GM18526 (cell line): ENCODE data around the gene SETSIP.

Experiments
- POLR2A ChIP-seq: IDR thresholded peaks from 3 replicates; pipeline ENCODE4 v1.6.1; 2011; ENCODE audit not compliant: insufficient read length; ENCODE audit errors: extremely low read depth

The SETSIP gene

GRCh38 chr1:92076363-92076762 is 1.2 kb upstream of the SETSIP start:
- no peak for TF ChIP-seq POLR2A

- TF ChIP-seq POLR2A = no peak
These were observed 4.3 kb downstream of the SETSIP start for GRCh38 chr1:92070892-92071291.

GRCh38 chr1:92066321-92066720 is 8.9 kb downstream of the SETSIP start:
- no peak for TF ChIP-seq POLR2A

- no peak for TF ChIP-seq POLR2A
These were observed 10.2 kb downstream of the SETSIP start for GRCh38 chr1:92065042-92065441.

- no peak for TF ChIP-seq POLR2A
These were observed 23.3 kb downstream of the SETSIP start for GRCh38 chr1:92051948-92052347.

GRCh38 chr1:92045766-92046495 is 29.3 kb downstream of the SETSIP start:
- TF ChIP-seq POLR2A = no peak

- TF ChIP-seq POLR2A = no peak
These were observed 31.6 kb downstream of the SETSIP start for GRCh38 chr1:92043621-92044020.

GRCh38 chr1:92040971-92041370 is 34.2 kb downstream of the SETSIP start:
- no peak for TF ChIP-seq POLR2A

GRCh38 chr1:92038695-92039346 is 36.4 kb downstream of the SETSIP start:
- TF ChIP-seq POLR2A = no peak

GRCh38 chr1:92037400-92037799 is 37.8 kb downstream of the SETSIP start:
- TF ChIP-seq POLR2A = no peak

- TF ChIP-seq POLR2A = no peak
These were observed 43.7 kb downstream of the SETSIP start for GRCh38 chr1:92031281-92032110.

GRCh38 chr1:92030656-92031107 is 44.5 kb downstream of the SETSIP start:
- no peak for TF ChIP-seq POLR2A

- TF ChIP-seq POLR2A = no peak
These were observed 45.8 kb downstream of the SETSIP start for GRCh38 chr1:92029241-92029922.

- no peak for TF ChIP-seq POLR2A
These were observed 48.4 kb downstream of the SETSIP start for GRCh38 chr1:92026806-92027205.
